GM12801 (cell line): ENCODE results near the gene USP5.

Source experiments
- TF ChIP-seq, protein P1 (sequence below): IDR thresholded peaks from one replicate; pipeline ENCODE4 v1.5.1; 2011; ENCODE audit warnings: control low read depth; ENCODE audit not compliant: insufficient read length; ENCODE audit errors: extremely low read depth

The USP5 gene

DNA sequence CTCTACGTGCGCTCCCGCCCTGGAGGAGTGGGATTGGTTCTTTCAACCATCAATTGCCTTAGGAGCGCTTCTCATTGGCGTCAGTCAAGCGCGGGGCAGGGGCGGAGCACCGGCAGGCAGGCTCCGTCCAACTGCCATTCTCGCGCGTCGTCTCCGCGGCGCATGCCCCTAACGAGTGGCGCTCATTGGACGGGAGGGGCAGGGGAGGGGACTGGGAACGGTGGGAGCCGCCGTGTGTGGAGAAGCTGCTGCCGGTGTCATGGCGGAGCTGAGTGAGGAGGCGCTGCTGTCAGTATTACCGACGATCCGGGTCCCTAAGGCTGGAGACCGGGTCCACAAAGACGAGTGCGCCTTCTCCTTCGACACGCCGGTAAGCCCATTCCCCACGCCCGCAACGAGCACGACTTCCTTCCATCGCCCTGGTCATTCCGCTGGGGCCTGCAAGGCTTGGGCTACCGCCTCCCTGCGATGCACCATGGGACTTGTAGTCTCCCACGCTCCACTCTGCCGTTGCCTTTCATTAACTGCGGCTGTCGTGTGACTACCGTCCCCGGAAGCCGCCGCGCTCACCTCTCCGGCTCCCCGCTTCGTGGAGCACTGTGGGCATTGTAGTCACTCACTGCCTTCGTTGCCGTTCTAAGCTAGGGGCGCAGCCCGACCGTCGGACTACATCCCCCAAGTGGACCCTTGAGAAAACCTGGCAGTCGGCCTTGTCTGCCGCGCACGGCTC lies at the start of gene USP5:
USP5 (plus strand) TSS at position 230 of the 730 bp plus-strand sequence; CDS start at position 260, 30 bp downstream.
- TF ChIP-seq, protein P1, sequence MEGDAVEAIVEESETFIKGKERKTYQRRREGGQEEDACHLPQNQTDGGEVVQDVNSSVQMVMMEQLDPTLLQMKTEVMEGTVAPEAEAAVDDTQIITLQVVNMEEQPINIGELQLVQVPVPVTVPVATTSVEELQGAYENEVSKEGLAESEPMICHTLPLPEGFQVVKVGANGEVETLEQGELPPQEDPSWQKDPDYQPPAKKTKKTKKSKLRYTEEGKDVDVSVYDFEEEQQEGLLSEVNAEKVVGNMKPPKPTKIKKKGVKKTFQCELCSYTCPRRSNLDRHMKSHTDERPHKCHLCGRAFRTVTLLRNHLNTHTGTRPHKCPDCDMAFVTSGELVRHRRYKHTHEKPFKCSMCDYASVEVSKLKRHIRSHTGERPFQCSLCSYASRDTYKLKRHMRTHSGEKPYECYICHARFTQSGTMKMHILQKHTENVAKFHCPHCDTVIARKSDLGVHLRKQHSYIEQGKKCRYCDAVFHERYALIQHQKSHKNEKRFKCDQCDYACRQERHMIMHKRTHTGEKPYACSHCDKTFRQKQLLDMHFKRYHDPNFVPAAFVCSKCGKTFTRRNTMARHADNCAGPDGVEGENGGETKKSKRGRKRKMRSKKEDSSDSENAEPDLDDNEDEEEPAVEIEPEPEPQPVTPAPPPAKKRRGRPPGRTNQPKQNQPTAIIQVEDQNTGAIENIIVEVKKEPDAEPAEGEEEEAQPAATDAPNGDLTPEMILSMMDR, result no peak

DNA sequence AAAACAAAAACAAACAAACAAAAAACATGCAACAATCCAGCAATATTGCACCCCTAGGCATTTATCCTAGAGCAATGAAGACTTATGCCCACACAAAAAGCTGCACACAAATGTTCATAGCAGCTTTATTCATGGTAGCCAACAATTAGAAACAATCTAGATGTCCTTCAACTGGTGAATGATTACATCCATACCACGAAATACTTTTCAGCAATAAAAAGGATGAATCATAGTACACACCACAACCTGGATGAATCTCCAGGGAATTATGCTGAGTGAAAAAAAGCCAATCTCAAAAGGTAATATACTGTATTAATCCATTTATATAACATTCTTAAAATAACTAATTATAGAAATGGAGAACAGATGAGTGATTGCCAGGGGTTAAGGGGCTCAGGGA lies 44.8 kb upstream of the USP5 start:
- TF ChIP-seq, protein P1, result no peak

GRCh38 chr12:6809056-6809455 lies 42.9 kb upstream of the USP5 start:
- TF ChIP-seq, protein P1, result no peak

- TF ChIP-seq, protein P1, result no peak
Measured at GRCh38 chr12:6810758-6811157, 41.2 kb upstream of the USP5 start.

- TF ChIP-seq, protein P1, result no peak
Measured at GRCh38 chr12:6813363-6813762, 38.6 kb upstream of the USP5 start.

DNA sequence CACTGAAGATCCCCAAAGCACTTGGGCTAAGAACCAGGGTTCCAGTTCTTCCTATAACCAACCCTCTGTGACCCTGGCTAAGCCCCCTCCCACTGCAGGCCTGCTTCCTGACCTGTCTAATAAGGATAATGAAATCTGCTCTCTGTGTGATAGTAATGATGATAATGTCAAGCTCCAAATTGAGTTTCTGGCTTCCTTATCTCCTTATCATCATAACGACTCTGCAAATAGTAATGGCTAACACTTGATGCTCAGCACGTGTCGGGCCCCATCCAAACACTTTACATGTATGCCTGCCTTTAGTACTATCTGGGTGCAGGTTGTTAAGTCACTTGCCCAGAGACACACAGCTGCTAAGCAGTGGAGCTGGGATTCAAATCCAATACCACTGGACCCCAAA lies 35.4 kb upstream of the USP5 start:
- TF ChIP-seq, protein P1, result no peak

DNA sequence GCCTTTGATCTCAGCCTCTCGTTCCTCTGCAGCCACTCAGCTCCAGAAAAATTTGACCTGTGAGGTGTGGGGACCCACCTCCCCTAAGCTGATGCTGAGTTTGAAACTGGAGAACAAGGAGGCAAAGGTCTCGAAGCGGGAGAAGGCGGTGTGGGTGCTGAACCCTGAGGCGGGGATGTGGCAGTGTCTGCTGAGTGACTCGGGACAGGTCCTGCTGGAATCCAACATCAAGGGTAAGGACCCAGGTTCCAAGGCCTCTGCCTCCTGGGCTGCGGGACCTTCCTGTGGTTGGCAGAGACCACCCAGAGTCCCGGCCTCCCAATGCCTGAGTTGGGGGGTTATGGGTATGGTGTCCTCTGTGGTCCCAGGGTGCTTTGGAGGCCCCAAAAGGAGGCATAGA lies 34.9 kb upstream of the USP5 start:
- TF ChIP-seq, protein P1, result no peak
